Lower leg skin (tissue), 3 donors: ENCODE measurements around the gene ABCA7.

Experiments
- CTCF ChIP-seq, 3 donors: fragments of 450-650 bp; IDR thresholded peaks; one replicate each; pipeline ENCODE4 v1.5.1; 2016; ENCODE audit warnings: antibody characterized with exemption in 3 of 3, mild to moderate bottlenecking in 3 of 3, moderate library complexity in 2 of 3
- POLR2A ChIP-seq, 2 donors: fragments of 450-650 bp; IDR thresholded peaks; one replicate each; pipeline ENCODE4 v1.6.1; 2016 to 2017; ENCODE audit warnings: antibody characterized with exemption in 2 of 2, mild to moderate bottlenecking in 1 of 2, moderate library complexity in 1 of 2

GRCh38 chr19:1015061-1015781 lies 24.7 kb upstream of the ABCA7 start:
- no peak for TF ChIP-seq CTCF (IDR thresholded peaks at IDR 0.05)
- no peak for TF ChIP-seq POLR2A (IDR thresholded peaks at IDR 0.05)
